HG03064 (cell line): ENCODE data around the gene SCCPDH.
"Not testable (repeated sequence)": the region's sequence is repeated elsewhere in the genome, so short reads cannot be mapped to it uniquely, and the experiment has no call there.

Experiments
- ATAC-seq: cut with Tn5 transposase; IDR thresholded peaks from one replicate; pipeline ENCODE4 v1.9.1; 2021; ENCODE audit warnings: low read depth; ENCODE audit not compliant: unreplicated experiment

The SCCPDH gene

DNA sequence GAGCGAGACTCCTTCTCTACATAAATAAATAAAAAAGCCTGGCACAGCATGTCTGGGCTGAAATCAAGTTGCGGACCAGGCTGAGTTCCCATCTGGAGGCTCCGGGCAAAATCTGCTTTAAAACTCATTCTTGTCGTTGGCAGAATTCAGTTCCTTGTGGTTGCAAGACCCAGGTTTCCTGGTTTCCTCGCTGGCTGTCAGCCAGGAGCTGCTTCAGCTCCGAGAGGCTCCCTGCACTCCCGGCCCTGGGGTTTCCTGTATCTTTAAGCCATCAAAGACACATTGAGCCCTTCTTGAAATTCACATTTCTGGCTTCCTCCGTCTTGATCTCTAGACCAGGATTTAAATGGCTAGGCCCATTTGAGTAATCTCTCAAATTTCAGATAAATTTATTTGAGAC, 20.6 kb upstream of the SCCPDH start:
- no peak for ATAC-seq

DNA sequence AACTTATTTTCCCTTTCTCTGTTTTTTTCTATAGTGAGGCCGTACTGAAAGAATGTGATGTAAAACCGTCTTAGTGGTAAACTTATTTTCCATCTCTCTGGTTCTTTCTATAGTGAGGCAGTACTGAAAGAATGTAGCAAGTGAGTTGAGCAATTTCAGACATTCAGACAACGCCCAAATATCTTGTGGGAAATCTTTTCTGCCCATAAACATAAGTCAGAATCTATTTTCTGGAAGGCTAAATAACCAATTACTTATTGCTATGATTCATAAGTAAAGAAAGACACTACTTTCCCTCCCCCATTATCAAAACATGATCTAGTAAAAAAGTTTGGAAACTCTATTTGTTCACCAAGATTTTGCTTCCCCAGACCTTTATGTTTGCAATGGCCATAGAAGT, 18.8 kb upstream of the SCCPDH start:
- ATAC-seq: no peak

DNA sequence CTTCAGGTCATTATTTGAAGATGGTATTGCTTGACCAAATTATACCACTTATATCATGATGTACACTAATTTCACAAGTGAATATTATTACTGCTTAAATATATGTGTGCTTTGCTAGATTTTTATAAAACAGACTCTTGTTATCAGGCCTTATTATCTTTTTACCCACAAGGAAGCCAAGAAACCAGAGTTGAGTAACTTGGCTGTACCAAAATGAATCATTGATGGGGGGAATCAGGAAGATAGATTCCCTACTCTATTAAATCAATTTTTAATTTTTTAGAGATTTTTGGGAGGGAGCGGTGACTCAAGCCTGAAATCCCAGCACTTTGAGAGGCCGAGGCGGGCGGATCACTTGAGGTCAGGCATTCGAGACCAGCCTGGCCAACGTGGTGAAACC, 16.0 kb upstream of the SCCPDH start:
- no peak for ATAC-seq

DNA sequence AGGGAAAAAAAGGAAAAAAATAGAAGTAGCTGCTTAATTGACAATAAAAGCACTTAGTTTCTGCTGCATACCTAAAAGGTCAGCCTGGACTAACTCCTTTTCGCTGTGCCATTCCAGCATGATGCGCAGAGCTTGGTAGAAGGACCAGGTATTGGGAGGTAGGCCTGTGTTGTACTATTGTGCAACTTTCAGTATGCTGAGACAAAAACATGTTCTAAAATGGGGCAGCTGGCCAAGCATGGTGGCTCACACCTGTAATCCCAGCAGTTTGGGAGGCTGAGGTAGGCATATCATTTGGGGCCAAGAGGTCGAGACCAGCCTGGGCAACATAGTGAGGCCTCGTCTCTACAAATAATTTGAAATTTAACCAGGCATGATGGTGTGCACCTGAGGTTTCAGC, 15.0 kb upstream of the SCCPDH start:
- ATAC-seq: no peak

DNA sequence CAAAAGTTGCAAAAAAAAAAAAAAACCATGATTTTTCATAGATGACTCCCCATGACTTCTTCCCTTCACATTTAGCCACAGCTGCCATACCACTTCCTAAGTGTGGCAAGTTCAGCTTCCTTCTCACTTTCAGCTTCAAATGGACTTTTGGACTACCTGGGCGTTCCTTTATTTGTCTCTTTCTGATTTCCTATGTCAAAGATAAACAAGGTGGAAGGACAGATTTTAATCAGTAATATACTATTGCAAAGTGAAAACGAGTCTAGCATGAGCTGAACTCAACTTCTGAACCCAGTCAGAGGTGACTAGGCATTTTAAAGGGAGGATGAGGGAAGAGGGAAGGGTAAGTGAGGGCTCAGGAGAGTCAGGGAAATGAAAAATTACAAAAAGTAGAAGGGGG, 14.4 kb upstream of the SCCPDH start:
- ATAC-seq: no peak

DNA sequence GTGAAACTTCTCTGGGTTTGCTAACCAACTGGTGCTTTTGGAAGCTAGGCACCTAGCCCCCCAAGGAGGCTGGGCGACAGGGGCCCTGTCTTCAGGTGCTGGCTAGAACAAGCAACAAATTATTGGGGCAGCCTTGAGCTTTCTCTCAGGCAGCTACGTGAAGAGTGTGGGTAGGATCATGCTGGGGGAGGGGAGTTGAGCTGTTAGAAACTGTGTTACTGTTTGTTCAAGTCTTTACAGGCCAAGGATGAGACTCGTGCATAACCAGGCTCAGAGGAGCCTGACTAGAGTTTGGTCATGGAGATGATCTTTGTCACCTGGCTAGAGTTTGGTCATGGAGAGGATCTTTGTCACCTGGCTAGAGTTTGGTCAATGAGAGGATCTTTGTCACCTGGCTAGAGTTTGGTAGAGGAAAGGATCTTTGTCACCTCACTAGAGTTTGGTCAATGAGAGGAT, 12.6 kb upstream of the SCCPDH start:
- no peak for ATAC-seq

DNA sequence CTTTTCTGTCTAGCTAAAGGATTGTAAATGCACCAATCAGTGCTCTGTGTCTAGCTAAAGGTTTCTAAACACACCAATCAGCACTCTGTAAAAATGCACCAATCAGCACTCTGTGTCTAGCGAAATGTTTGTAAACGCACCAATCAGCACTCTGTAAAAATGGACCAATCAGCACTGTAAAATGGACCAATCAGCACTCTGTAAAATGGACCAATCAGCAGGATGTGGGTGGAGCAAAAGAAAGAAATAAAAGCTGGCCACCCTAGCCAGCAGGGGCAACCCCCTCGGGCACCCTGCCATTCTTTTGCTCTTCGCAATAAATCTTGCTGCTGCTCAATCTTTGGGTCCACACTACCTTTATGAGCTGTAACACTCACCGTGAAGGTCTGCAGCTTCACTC, 11.8 kb upstream of the SCCPDH start:
- ATAC-seq: not testable (repeated sequence)

DNA sequence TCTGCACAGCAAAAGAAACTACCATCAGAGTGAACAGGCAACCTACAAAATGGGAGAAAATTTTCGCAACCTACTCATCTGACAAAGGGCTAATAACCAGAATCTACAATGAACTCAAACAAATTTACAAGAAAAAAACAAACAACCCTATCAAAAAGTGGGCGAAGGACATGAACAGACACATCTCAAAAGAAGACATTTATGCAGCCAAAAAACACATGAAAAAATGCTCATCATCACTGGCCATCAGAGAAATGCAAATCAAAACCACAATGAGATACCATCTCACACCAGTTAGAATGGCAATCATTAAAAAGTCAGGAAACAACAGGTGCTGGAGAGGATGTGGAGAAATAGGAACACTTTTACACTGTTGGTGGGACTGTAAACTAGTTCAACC, 4.8 kb upstream of the SCCPDH start:
- not testable (repeated sequence) for ATAC-seq

DNA sequence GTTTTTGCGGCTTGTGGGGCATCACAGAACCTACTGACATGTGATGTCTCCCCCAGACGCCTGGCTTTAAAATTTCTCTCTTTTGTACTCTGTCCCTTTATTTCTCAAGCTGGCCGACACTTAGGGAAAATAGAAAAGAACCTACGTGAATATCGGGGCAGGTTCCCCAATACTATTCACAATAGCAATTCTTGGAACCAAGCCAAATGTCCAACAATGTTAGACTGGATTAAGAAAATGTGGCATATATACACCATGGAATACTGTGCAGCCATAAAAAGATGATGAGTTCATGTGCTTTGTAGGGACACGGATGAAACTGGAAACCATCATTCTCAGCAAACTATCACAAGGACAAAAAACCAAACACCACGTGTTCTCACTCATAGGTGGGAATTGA, 3.4 kb upstream of the SCCPDH start:
- not testable (repeated sequence) for ATAC-seq

DNA sequence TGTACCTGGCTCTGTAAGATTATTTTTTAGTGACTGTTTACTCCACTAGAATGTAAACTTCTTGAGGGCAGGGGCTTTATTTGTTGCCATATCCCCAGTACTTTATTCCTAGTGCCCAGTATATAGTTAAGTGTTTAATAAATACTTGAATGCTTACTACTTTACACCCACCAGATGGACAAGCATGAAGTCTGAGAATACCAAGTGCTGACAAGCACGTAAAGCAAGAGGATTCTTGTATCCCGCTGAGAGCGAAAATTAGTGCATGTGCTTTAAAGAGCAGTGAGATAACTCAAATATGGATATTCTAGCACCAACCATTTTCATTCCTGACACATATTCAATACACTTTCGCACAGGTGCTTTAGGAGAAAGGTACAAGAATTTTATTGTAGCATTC, 1.5 kb upstream of the SCCPDH start:
- ATAC-seq: no peak

DNA sequence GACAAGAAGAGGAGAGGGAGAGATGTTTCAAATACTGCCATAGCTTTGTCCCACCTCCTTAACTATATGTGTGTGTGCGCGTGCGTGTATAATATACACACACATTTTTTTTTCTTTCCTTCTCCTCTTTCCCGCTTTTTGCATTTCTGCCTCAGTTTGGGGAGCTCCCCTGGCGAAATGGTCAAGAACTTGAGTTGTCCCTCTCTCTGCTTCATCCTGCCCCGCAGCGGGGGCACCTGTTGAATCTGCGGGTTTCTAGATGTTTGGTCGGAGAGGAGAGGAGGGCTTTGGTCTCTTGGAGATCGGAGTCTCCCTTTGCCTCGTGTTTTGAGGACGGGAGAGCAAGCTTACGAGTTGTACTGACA, 504 bp downstream of the SCCPDH start:
- ATAC-seq: peak; percentile 51

DNA sequence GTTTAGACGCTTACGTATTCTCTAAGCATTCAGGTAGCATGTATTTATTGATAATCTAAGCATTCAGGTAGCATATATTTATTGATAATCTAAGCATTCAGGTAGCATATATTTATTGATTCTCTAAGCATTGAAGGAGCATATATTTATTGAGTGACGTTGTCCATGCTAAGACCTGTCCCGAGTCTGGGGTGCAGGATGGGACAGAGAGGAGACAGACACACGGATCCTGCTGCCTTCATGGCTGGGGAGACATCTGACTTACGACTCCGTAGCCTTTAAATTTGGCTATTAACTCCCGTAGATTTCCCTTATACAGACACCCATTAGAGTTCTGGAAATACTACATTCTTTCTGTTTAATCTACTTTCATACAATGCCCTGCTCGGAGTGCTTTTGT, 982 bp downstream of the SCCPDH start:
- ATAC-seq: no peak

DNA sequence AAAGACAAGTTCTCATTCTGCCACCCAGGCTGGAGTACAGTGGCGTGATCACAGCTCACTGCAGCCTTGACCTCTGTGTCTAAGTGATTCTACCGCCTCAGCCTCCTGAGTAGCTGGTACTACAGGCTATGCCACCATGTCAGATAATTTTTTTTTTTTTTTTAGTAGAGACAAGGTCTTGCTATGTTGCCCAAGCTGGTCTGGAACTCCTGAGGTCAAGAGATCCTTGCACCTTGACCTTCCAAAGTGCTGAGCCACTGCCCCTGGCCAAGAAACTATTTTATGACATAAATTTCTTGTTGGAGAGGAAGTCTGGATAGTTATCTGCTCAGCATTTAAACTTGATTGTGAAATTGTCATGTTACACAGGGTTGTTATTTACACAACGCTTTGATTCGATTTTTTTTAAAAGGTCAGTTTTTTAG, 2.1 kb downstream of the SCCPDH start:
- no peak for ATAC-seq

DNA sequence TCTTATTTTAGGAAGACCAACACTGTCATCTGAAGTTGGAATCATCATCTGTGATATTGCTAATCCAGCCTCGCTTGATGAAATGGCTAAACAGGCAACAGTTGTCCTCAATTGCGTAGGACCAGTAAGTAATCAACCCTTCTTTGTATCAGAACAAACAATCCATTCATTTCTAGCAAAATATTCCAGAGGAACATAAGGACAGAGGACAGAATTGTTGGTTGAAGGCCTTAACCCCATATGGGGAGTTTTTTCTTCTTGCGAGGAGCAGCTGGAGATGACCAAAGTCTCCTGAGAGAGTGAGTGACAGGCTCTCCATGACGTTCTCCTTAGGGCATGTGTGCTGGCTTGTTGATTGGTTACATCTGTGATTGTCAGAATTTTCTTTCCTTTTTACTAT, 2.7 kb downstream of the SCCPDH start:
- no peak for ATAC-seq

DNA sequence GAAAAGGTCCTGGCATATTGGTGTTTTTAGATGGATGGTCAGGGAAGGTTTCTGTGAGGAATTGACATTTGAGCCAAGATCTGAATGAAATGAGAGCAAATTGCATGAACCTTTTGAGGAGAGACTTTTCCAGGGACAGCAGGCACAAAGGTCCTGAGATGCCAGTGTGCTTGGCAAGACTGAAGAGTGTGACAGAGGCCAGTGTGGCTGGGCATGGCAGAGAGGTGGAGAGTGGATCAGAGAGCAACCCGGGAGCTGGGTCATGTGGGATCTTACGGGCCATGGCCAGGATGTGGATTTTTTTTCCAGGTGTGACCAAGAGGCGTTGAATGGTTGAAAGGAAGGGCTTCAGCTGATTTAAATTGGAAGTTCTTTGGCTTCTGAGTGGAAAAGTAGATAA, 3.4 kb downstream of the SCCPDH start:
- ATAC-seq: no peak

DNA sequence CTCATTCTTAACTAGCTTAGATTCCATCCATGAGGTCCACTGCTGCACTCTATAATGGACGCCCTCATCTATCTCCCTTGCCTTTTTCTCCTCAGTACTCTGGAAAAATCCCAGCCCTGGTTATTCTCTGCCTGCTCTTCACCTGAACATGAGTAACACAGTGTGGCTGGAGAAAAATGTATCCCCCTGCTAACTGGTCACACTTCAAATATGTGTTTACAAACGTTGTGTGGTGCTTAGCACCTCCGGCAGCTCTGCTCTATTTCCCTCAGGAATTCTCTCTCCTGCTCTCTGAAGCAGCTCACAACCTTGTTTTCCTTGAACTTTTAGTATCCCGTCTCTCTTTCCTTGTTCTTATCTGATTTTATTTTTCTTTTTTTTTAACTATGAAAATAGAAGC, 4.1 kb downstream of the SCCPDH start:
- no peak for ATAC-seq

DNA sequence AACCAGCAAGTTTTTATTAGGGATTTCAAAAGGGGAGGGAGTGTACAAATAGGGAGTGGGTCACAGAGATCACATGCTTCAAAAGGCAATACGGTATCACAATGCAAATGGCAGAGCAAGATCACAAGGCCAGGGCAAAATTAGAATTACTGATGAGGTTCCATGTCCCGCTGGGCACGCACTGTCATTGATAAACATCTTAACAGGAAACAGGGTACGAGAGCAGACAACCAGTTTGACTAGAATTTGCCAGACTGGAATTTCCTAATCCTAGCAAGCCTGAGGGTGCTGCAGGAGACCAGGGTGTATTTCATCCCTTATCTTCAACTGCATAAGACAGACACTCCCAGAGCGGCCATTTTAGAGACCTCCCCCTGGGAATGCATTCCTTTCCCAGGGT, 4.8 kb downstream of the SCCPDH start:
- not testable (repeated sequence) for ATAC-seq

DNA sequence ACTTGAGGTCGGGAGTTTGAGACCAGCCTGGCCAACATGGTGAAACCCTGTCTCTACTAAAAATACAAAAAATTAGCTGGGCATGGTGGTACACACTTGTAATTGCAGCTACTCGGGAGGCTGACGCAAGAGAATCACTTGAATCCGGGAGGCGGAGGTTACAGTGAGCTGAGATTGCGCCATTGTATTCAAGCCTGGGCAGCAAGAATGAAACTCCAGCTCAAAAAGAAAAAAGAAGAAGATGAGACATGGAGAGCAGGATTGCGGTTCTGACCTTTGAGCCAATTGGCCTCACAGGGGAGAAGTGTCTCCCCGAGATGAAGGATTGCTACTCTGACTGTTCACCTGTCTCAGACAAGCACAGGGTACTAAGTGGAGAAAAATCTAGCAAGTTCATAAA, 6.6 kb downstream of the SCCPDH start:
- no peak for ATAC-seq

DNA sequence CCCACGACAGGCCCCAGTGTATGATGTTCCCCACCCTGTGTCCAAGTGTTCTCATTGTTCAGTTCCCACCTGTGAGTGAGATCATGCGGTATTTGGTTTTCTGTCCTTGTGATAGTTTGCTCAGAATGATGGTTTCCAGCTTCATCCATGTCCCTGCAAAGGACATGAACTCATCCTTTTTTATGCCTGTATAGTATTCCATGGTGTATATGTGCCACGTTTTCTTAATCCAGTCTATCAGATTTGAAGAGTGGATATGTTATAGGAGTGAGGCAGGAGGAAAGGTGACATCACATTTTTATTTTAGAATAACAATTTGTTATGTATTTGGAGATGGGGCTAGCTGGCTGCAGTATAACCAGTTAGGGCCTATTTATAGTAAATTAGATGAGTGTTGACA, 7.7 kb downstream of the SCCPDH start:
- ATAC-seq: not testable (repeated sequence)

DNA sequence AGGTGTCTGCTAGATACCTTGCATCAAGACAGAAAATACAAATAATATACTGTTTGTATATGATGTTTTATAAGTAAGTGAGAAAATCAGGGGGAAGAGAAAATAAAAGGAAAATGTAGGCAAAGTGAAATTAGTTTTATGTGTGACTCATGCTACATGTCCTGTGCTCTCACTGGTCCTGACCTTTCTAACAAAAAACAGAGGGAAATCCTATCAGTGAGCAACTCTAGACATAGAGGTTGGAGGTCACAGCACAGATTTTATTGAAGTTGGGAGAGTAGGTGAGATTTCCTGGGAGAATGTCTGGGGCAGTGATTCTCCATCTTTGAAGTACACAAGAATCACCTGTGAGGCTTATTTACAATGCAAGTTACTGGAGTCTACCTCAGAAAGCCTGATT, 9.5 kb downstream of the SCCPDH start:
- no peak for ATAC-seq

DNA sequence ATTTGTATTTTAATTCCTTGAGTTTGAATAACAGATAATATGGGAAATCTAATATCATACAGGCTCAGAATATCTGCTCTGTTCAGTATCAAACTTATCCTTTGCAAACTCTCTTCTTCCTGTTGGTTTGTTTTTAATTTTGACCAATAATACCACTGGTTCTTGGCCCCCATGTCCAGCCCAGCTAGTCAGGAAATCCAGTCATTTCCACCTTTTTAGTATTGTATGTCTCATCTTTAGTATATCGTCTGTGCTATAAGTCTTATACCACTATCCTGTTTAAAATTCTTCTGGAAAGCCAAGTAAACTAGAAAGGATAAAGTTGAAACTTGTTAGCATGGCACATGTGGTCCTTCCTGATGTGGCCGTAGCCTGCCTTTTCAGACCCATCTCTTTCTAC, 10.7 kb downstream of the SCCPDH start:
- ATAC-seq: no peak

DNA sequence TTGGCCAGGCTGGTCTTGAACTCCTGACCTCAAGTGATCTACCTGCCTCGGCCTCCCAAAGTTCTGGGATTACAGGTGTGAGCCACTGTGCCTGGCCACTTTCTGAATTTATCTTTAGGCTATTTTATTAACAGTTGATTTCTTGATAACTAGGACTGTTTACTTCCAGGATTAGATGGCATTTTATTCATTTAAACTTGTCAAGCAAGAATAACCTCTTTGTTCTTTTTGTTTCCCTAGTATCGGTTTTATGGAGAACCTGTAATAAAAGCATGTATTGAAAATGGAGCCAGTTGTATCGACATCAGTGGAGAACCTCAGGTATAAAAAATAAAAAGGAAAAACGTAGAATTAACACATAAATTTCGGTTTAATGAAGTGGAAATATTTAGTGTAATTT, 11.5 kb downstream of the SCCPDH start:
- no peak for ATAC-seq

DNA sequence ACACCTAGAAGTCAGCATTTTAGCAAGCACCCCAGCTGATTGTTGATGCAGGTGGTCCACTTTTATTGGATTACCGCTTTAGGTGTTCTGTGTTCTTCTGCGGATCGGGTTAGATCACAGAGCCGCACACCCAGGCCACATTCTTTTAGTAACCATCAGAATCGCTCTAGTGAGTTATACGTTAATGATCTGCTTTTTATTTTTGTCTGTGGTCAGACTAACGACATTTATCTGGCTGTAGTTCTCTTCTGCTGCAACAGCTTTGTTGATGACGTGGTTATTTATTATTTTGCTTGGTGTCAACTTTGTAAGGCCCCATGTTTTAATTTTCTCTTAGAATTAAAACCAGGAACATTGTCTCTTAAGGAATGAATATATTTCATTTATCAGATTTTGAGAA, 18.2 kb downstream of the SCCPDH start:
- ATAC-seq: no peak

DNA sequence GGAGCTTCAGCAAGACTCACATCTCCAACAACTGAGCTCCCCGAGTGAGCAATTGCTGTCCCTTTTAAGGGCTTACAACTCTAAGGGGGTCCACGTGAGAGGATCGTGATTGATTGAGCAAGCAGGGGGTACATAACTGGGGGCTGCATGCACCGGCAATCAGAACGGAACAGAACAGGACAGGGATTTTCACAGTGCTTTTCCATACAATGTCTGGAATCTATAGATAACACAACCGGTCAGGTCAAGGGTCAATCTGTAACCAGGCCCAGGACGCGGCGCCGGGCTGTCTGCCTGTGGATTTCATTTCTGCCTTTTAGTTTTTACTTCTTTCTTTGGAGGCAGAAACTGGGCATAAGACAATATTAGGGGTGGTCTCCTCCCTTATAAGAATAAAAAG, 21.9 kb downstream of the SCCPDH start:
- not testable (repeated sequence) for ATAC-seq
